Measurements from ENCODE around the gene TPSG1. TPM values are rescaled to one million over a fixed set of nuclear protein-coding genes. Genes with fewer than 3 reads are reported as not detected.

The TPSG1 gene
- total and polyA plus RNA-seq, 2 of the 13 experiments (the other 11 are each of a cell fraction or from before 2014, with no cell fraction given), result not detected

DNA sequence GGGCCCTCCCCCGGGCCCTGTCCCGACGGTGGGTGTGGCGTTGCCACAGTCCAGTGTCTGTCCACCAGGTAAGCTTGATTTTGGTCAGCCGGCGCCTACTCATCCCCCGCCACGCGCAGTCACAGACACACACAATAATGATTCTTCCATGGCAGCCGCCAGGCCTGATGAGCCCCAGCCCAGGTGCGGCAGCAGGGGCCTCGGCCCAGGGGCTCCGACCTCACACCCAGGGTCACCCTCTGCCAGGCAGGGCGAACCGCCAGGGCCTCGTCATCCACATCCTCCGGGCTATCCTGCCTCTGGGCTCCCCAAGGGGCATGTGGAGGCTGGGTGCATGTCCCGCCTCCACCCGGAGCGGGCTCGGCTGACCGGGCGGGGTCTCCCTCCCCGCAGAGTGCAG, 7.5 kb downstream of the TPSG1 start:
- 96% methylated on average over 5 of the region's 24 CpGs for WGBS (ENCODE audit: low lambda C conversion rate)
- TF ChIP-seq ZFP1 (CRISPR knock-in tag; IDR thresholded peaks at IDR 0.05) (no peak), ZBTB7A (CRISPR knock-in tag; IDR thresholded peaks at IDR 0.05) (no peak), AKNA (CRISPR knock-in tag; IDR thresholded peaks at IDR 0.05; ENCODE audit: borderline replicate concordance) (no peak), ZNF430 (CRISPR knock-in tag; IDR thresholded peaks at IDR 0.05) (no peak), MED1 (CRISPR knock-in tag; IDR thresholded peaks at IDR 0.05) (no peak), ZNF282 (IDR thresholded peaks at IDR 0.05; ENCODE audit: partially characterized antibody) (no peak), SMAD3 (CRISPR knock-in tag; IDR thresholded peaks at IDR 0.05) (no peak)
- TF ChIP-seq, protein P1, sequence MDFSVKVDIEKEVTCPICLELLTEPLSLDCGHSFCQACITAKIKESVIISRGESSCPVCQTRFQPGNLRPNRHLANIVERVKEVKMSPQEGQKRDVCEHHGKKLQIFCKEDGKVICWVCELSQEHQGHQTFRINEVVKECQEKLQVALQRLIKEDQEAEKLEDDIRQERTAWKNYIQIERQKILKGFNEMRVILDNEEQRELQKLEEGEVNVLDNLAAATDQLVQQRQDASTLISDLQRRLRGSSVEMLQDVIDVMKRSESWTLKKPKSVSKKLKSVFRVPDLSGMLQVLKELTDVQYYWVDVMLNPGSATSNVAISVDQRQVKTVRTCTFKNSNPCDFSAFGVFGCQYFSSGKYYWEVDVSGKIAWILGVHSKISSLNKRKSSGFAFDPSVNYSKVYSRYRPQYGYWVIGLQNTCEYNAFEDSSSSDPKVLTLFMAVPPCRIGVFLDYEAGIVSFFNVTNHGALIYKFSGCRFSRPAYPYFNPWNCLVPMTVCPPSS (IDR thresholded peaks at IDR 0.05), result no peak
- Histone ChIP-seq H3K36me3 (replicated peaks in 1 of 2; ENCODE audit: control insufficient read depth in 1 of 2, insufficient read depth in 2 of 2, low read length in 2 of 2) (no peaks in the 10 kb centered on the region; a peak in 1 of 5 replicates), H3K27me3 (ENCODE audit: control insufficient read depth in 1 of 2, insufficient read depth in 2 of 2, low read length in 2 of 2) (peaks cover 0 to 12% of the 10 kb centered on the region in 2 experiments; a peak in 3 of 5 replicates), H3K79me2 (ENCODE audit: insufficient read depth, low read length) (no peaks in the 10 kb centered on the region), H3K9ac (ENCODE audit: insufficient read depth, low read depth, low read length) (no peak overlapping the region), H2AFZ (ENCODE audit: low read length) (no peak overlapping the region), H3K4me3 (replicated peaks in 1 of 3; ENCODE audit: insufficient read depth in 1 of 3, low read depth in 2 of 3, low read length in 3 of 3) (no peak overlapping the region), H3K4me1 (ENCODE audit: insufficient read depth, low read length) (no peaks in the 10 kb centered on the region), H3K4me2 (ENCODE audit: low read depth, low read length) (no peak overlapping the region), H3K27ac (ENCODE audit: extremely low read length, insufficient read depth, low read length) (no peak overlapping the region), H3K9me3 (ENCODE audit: low read length) (no peaks in the 10 kb centered on the region), H4K20me1 (ENCODE audit: insufficient read depth, low read length) (no peaks in the 10 kb centered on the region)
- DNase-seq (ENCODE audit: low spot score) (no peak), ATAC-seq (no peak), FAIRE-seq (no peak)
- intact Hi-C loops (cut with micrococcal nuclease; ENCODE audit: unreplicated experiment) (no loop called here), in situ Hi-C loops (cut with HindIII; ENCODE audit: extremely low pct_ligation_motif_present, low pct_unique_long_range_greater_than_20kb) (loop anchor here (25.0 kb wide), 1 partner anchor 405 kb away; the partner anchor contains the start of gene GNG13)
- CTCF ChIA-PET (ENCODE audit: low intra/inter-chr PET ratio, low total read pairs), result no interaction called here
- POLR2A ChIA-PET, result no interaction called here
- BruUV-seq (replicated peaks), result no TSS peak

Data from HepG2 (cell line).